ENCODE results near the gene BMP8A.

BMP8A gene

GRCh38 chr1:39545531-39545930 lies 54.1 kb downstream of the BMP8A start:
- POLR2A ChIA-PET = no interaction called here
- no peak for DNase-seq (ENCODE audit: low read depth, low spot score)
- CTCF ChIA-PET = interaction anchor here (0.8 kb wide), 1 partner anchor 447 kb away, joined by 4 read pairs; no protein-coding TSS in a partner anchor
- TF ChIP-seq CTCF (IDR thresholded peaks at IDR 0.05; ENCODE audit: insufficient read depth, low read length, missing control alignments) = no peak
- no peak overlapping the region for H3K4me3 ChIP-seq (ENCODE audit: low read depth, low read length)

GRCh38 chr1:39554277-39554676 lies 62.8 kb downstream of the BMP8A start:
- no peak overlapping the region for H3K4me3 ChIP-seq (ENCODE audit: low read depth, low read length)
- no peak for TF ChIP-seq CTCF (IDR thresholded peaks at IDR 0.05; ENCODE audit: insufficient read depth, low read length, missing control alignments)
- CTCF ChIA-PET = interaction anchor here (11.1 kb wide), 1 partner anchor 14 kb away, joined by 110 read pairs; no protein-coding TSS in a partner anchor
- POLR2A ChIA-PET = no interaction called here
- no peak for DNase-seq (ENCODE audit: low read depth, low spot score)

- TF ChIP-seq CTCF (IDR thresholded peaks at IDR 0.05; ENCODE audit: insufficient read depth, low read length, missing control alignments) = no peak
- DNase-seq (ENCODE audit: low read depth, low spot score) = no peak
- ChIA-PET CTCF (interaction anchor here (1.1 to 6.6 kb wide), 3 partner anchors 14 to 22 kb away, joined by 3 to 58 read pairs (median 7); partner anchors contain the start of gene PABPC4), POLR2A (interaction anchor here (0.9 kb wide), 2 partner anchors 14 to 16 kb away, joined by 3 to 4 read pairs; no protein-coding TSS in a partner anchor)
- no peak overlapping the region for H3K4me3 ChIP-seq (ENCODE audit: low read depth, low read length)
Measured at GRCh38 chr1:39561279-39561678, 69.8 kb downstream of the BMP8A start.

- POLR2A ChIA-PET = no interaction called here
- TF ChIP-seq CTCF (IDR thresholded peaks at IDR 0.05; ENCODE audit: insufficient read depth, low read length, missing control alignments) = no peak
- CTCF ChIA-PET = interaction anchor here (1.8 to 6.6 kb wide), 2 partner anchors 12 to 21 kb away, joined by 4 to 58 read pairs; partner anchors contain the start of gene PABPC4
Measured at GRCh38 chr1:39562886-39563285, 71.5 kb downstream of the BMP8A start.

GRCh38 chr1:39563669-39564068 lies 72.2 kb downstream of the BMP8A start:
- POLR2A ChIA-PET = interaction anchor here (0.7 kb wide), 1 partner anchor 12 kb away, joined by 3 read pairs; no protein-coding TSS in a partner anchor
- TF ChIP-seq CTCF (IDR thresholded peaks at IDR 0.05; ENCODE audit: insufficient read depth, low read length, missing control alignments) = no peak
- CTCF ChIA-PET = interaction anchor here (1.6 to 6.6 kb wide), 3 partner anchors 11 to 25 kb away, joined by 4 to 58 read pairs (median 6); partner anchors contain the start of gene PABPC4
- DNase-seq (ENCODE audit: low read depth, low spot score) = no peak
- no peak overlapping the region for H3K4me3 ChIP-seq (ENCODE audit: low read depth, low read length)

More at GRCh38 chr1:39562886-39563285, 71.5 kb downstream of the BMP8A start:
- H3K4me3 ChIP-seq (ENCODE audit: low read depth, low read length) = no peak overlapping the region
- DNase-seq (ENCODE audit: low read depth, low spot score) = no peak

- TF ChIP-seq CTCF (IDR thresholded peaks at IDR 0.05; ENCODE audit: insufficient read depth, low read length, missing control alignments) = no peak
- no peak for DNase-seq (ENCODE audit: low read depth, low spot score)
- ChIA-PET CTCF (interaction anchor here (1.6 to 6.6 kb wide), 3 partner anchors 11 to 25 kb away, joined by 4 to 58 read pairs (median 6); partner anchors contain the start of gene PABPC4), POLR2A (interaction anchor here (0.7 kb wide), 1 partner anchor 11 kb away, joined by 3 read pairs; no protein-coding TSS in a partner anchor)
- H3K4me3 ChIP-seq (ENCODE audit: low read depth, low read length) = no peak overlapping the region
Measured at GRCh38 chr1:39564340-39564739, 72.9 kb downstream of the BMP8A start.

Measured in AG04449 (cell line).